ENCODE data around the gene LIPM.

The LIPM gene, protein sequence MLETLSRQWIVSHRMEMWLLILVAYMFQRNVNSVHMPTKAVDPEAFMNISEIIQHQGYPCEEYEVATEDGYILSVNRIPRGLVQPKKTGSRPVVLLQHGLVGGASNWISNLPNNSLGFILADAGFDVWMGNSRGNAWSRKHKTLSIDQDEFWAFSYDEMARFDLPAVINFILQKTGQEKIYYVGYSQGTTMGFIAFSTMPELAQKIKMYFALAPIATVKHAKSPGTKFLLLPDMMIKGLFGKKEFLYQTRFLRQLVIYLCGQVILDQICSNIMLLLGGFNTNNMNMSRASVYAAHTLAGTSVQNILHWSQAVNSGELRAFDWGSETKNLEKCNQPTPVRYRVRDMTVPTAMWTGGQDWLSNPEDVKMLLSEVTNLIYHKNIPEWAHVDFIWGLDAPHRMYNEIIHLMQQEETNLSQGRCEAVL

DNA sequence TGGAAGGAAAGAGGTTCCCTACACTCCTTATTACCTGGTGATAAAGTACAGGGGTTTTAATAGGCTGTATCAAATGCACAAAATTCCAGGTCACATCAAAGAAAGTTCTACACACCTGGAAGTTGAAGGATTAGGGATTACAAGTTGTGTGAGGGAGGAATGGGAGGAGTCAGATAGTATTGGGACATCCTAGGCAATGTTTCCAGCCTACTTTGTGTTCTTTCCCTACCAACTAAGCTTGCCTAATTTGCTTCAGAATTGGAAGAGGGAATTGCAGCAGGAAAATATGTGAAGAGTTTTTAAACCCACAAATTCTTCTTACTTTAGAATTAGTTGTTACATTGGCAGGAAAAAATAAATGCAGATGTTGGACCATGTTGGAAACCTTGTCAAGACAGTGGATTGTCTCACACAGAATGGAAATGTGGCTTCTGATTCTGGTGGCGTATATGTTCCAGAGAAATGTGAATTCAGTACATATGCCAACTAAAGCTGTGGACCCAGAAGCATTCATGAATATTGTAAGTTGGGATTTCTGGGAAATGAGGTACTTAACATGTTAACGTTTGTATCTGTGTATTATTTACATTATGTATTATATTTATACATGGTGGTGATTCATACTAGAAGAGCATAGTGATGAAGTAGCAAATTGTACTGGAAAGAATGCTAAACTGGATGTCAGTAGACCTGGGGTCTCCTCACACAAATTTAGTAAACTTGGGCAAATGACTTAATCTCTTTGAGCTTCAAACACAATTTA, at the start of gene LIPM:
LIPM (plus strand) TSS at position 208 of the 763 bp plus-strand sequence; CDS start at position 375, 167 bp downstream.
- Mint-ChIP-seq H3K27me3 (peaks cover 0 to 10% of the 10 kb centered on the region in 2 donors), H3K4me1 (no peaks in the 10 kb centered on the region), H3K4me3 (no peak within 1 kb of the TSS), H3K27ac (no peak within 1 kb of the TSS), H3K9me3 (no peaks in the 10 kb centered on the region), H3K36me3 (no peaks in the 10 kb centered on the region)
- DNase-seq (no peak), ATAC-seq (replicated peaks) (no peak)

DNA sequence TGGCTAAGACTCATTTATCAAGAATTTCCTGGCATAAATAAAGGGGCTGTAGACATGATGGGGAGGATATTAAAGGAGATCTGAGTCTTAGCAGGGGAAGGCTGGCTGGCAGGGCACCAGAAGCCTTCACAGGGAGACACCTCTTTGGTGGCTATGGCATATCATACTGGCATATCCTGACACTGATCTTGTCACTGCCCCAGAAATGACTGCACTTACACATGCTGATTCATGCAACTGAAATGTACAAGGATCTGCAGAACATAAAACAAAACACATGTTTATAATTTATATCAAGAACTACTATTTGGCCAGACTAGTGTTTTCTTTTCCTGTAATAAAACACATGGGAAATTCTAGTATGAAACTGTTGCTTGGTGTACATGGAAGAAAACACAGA, 48.2 kb upstream of the LIPM start:
- ATAC-seq (replicated peaks) (no peak), DNase-seq (no peak)
- no peak overlapping the region for H3K4me3 Mint-ChIP-seq
- H3K27me3 Mint-ChIP-seq = no peaks in the 10 kb centered on the region
- peaks cover 3 to 6% of the 10 kb centered on the region in 2 donors for H3K4me1 Mint-ChIP-seq
- no peak overlapping the region for H3K27ac Mint-ChIP-seq
- no peaks in the 10 kb centered on the region for H3K36me3 Mint-ChIP-seq
- no peaks in the 10 kb centered on the region for H3K9me3 Mint-ChIP-seq

DNA sequence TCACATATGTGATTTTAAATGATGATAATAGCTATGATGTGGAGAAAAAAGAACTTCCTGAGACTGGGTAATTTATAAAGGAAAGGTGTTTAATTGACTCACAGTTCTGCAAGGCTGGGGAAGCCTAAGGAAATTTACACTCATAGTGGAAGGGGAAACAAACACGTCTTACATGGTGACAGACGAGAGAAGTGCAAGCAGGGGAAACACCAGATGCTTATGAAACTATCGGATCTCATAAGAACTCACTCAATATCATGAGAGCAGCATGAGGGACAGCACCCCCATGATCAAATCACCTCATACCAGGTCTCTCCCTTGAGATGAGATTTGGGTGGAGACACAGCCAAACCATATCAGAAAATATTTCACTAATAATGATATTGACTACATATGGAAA, 46.8 kb upstream of the LIPM start:
- no peaks in the 10 kb centered on the region for H3K9me3 Mint-ChIP-seq
- no peaks in the 10 kb centered on the region for H3K36me3 Mint-ChIP-seq
- H3K27me3 Mint-ChIP-seq = no peaks in the 10 kb centered on the region
- DNase-seq (peak; percentile 15), ATAC-seq (replicated peaks) (peak; percentile 96 to 99)
- H3K27ac Mint-ChIP-seq = no peak overlapping the region
- H3K4me1 Mint-ChIP-seq = peaks cover 7 to 13% of the 10 kb centered on the region in 2 donors
- no peak overlapping the region for H3K4me3 Mint-ChIP-seq

DNA sequence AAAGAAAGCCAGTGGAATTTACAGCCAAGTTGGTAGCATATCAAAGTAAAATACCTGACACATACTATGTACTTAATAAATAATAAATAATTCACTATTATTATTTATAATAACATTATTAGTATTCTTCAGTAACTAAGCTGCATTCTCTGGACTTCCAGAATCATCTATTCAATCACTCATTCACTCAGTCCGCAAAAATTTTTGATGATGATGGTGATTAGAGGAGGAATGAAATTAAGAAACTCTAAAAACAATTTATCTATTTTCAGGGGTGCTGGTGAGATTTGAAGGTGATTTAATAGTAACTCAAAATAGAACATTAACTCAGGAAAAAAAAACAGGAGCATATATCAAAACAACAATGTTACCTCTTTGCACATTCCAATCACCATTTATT, 45.9 kb upstream of the LIPM start:
- Mint-ChIP-seq H3K36me3 (no peaks in the 10 kb centered on the region), H3K27me3 (no peaks in the 10 kb centered on the region), H3K27ac (no peak overlapping the region), H3K4me1 (peaks cover 7 to 13% of the 10 kb centered on the region in 2 donors), H3K9me3 (no peaks in the 10 kb centered on the region), H3K4me3 (no peak overlapping the region)
- DNase-seq = no peak
- no peak for ATAC-seq (replicated peaks)

DNA sequence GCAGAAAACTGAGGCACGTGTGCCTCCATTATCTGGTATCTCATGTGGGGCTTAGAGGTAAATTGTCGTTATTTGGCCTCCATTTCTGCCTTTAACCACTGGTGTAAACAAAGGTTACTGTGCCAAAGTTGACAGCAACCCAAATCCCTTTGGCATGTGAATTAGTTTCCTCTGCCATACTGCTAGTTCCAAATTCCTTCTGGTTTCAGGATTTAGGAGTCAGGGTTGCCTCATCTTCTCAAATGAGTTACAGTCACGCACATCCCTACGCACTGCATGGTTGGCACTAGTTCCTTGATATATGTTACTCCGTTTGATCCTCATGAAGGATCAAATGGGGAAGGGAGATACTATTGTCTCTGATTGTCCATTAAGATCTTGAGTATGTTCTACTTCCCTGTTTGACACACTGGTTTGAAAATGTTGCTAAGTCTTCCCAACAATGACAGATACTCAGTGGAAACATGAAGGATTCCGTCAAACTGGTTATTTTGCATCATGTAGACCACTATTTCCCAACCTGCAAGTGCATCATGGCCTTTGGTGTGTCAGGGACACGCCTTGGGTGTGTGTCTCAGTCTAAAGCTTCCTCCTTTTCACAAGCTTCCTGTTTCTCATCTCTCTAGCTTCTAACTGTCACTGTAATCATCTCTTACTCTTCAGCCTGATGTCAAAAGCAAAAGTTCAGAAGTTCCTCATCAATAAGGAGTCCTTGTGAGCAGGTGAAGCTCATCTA, 43.0 kb upstream of the LIPM start, which contains the start of gene LIPN:
LIPN (plus strand) TSS at position 655 of the 736 bp plus-strand sequence. CDS start 1,386 bp downstream, outside the sequence.
- Mint-ChIP-seq H3K9me3 (no peaks in the 10 kb centered on the region), H3K27me3 (no peaks in the 10 kb centered on the region), H3K4me1 (peaks cover 7 to 13% of the 10 kb centered on the region in 2 donors), H3K27ac (peak within 1 kb of the TSS; percentile 85), H3K4me3 (no peak within 1 kb of the TSS), H3K36me3 (no peaks in the 10 kb centered on the region)
- peak; percentile 50 to 62 for ATAC-seq (replicated peaks)
- no peak for DNase-seq

DNA sequence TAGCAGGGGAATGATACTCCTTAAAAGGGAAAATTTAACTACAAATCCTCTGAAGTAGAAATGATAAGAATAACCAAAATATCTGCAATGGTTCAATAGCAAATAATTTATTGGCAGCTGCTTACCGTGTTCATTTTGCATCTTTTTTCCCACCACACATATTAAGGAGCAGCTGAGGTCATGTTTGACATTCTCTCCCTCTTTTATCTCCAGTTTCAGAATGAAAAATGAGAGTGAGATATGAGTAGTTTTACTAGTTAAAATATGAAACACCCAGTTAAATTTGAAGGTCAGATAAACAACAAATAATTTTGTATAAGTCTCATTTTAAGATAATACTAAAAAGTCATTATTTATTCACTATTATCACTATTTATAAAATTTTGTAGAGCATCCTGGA, 39.6 kb upstream of the LIPM start:
- Mint-ChIP-seq H3K27me3 (no peaks in the 10 kb centered on the region), H3K27ac (no peak overlapping the region), H3K9me3 (no peaks in the 10 kb centered on the region), H3K4me1 (peaks cover 7 to 13% of the 10 kb centered on the region in 2 donors), H3K4me3 (no peak overlapping the region), H3K36me3 (no peaks in the 10 kb centered on the region)
- DNase-seq (no peak), ATAC-seq (replicated peaks) (no peak)

DNA sequence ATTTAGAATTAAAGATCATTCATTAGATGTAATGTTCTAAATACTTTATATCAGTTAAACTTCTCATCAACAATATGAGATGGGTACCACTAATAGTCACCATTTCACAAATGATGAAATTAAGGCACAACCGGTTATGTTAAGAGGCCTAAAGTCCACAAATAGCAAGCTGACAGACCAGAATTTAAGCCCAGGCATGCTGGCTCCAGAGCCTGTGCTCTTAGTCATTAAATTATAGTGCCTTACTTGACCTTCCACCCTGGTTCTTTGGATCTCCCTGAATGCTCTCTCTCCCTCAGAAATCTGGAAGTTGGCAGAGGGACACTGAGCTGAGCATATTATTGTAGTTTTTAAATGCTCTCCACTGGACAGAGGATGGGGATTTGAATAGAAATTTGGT, 39.1 kb upstream of the LIPM start:
- no peaks in the 10 kb centered on the region for H3K36me3 Mint-ChIP-seq
- no peak overlapping the region for H3K4me3 Mint-ChIP-seq
- no peaks in the 10 kb centered on the region for H3K9me3 Mint-ChIP-seq
- peaks cover 8 to 14% of the 10 kb centered on the region in 2 donors for H3K4me1 Mint-ChIP-seq
- ATAC-seq (replicated peaks) (no peak), DNase-seq (no peak)
- no peak overlapping the region for H3K27ac Mint-ChIP-seq
- H3K27me3 Mint-ChIP-seq = no peaks in the 10 kb centered on the region

DNA sequence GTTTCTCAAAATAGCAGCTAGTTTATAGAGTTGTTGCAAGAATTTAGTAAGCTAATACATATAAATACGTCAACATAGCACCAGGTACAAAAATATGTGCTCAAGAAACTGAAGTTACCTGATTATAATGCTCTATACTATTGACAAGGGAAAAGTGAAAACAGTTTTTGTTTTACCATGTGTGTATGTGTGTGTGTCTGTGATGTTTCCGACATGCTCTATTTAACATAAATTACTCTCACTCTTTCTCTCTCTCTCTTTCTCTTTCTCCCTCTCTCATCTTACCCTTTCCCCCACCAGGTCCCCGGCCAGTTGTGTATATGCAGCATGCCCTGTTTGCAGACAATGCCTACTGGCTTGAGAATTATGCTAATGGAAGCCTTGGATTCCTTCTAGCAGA, 38.4 kb upstream of the LIPM start:
- no peaks in the 10 kb centered on the region for H3K36me3 Mint-ChIP-seq
- H3K9me3 Mint-ChIP-seq = no peaks in the 10 kb centered on the region
- ATAC-seq (replicated peaks) (no peak), DNase-seq (no peak)
- peaks cover 8 to 14% of the 10 kb centered on the region in 2 donors for H3K4me1 Mint-ChIP-seq
- H3K4me3 Mint-ChIP-seq = no peak overlapping the region
- H3K27me3 Mint-ChIP-seq = no peaks in the 10 kb centered on the region
- no peak overlapping the region for H3K27ac Mint-ChIP-seq

DNA sequence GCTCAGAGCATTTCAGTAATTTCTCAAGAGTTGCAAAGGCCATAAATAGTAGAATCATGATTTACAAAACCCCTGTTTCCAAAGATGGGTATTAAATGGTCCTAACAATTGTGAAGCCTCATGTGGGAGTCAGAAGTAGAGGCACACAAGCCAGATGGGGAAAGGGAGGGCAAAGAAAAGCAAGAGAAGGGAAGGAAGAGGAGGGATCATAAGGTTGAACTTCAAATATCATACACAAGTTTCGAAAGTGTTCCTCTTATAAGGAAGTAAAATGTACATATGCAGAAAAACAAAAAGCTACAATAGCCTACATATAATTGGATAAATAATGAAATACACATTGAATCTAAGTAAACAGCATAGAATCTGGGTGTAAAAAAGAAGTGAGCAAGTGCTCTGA, 36.7 kb upstream of the LIPM start:
- Mint-ChIP-seq H3K27me3 (no peaks in the 10 kb centered on the region), H3K4me1 (peaks cover 4 to 6% of the 10 kb centered on the region in 2 donors), H3K27ac (no peak overlapping the region), H3K9me3 (no peaks in the 10 kb centered on the region), H3K4me3 (no peak overlapping the region), H3K36me3 (no peaks in the 10 kb centered on the region)
- ATAC-seq (replicated peaks) = no peak
- no peak for DNase-seq

DNA sequence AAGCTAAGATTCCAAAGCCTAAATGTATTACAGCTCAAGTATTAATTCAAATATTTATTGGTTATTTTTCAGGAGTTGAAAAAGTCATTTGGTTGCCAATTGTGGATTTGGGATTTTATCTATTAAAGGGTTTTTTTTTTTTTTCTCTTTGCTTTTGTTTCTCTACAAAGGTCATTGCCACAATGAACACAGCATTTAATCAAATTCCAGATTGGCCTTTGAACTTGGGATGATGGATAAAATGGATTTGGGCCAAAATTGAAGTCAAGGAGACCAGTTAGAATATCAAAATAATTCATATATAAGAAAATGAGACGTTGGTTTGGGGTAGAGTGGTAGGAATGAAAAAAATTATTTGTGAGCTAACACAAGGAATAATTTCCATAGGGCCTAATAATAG, 33.1 kb upstream of the LIPM start:
- H3K36me3 Mint-ChIP-seq = peaks cover 0 to 6% of the 10 kb centered on the region in 2 donors
- H3K9me3 Mint-ChIP-seq = peaks cover 4 to 9% of the 10 kb centered on the region in 2 donors
- no peak overlapping the region for H3K27ac Mint-ChIP-seq
- no peak for DNase-seq
- H3K4me1 Mint-ChIP-seq = peaks cover 4 to 6% of the 10 kb centered on the region in 2 donors
- no peak for ATAC-seq (replicated peaks)
- no peak overlapping the region for H3K4me3 Mint-ChIP-seq
- H3K27me3 Mint-ChIP-seq = peaks cover 0 to 4% of the 10 kb centered on the region in 2 donors

DNA sequence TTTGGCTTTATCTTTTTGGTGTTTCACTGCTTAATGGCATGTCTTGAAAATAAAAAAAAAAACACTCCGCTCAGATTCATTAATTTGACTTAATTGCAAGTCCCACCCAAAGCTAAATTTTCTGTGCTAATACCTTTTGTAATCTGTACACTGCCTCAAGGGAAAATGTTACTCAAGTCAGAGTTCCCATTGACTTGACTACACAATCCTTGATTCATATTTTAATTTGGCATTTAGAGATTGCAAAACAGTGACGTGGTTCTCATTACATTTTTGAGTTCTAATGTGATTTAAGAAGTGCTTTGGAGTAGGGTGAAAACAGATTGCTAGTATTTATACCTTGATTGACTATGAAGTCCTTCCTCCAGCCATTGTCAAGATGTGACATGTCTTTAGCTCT, 21.3 kb upstream of the LIPM start:
- H3K4me1 Mint-ChIP-seq = no peaks in the 10 kb centered on the region
- no peaks in the 10 kb centered on the region for H3K36me3 Mint-ChIP-seq
- ATAC-seq (replicated peaks) = no peak
- no peak for DNase-seq
- no peak overlapping the region for H3K4me3 Mint-ChIP-seq
- H3K27me3 Mint-ChIP-seq = no peaks in the 10 kb centered on the region
- H3K9me3 Mint-ChIP-seq = no peaks in the 10 kb centered on the region
- H3K27ac Mint-ChIP-seq = no peak overlapping the region

DNA sequence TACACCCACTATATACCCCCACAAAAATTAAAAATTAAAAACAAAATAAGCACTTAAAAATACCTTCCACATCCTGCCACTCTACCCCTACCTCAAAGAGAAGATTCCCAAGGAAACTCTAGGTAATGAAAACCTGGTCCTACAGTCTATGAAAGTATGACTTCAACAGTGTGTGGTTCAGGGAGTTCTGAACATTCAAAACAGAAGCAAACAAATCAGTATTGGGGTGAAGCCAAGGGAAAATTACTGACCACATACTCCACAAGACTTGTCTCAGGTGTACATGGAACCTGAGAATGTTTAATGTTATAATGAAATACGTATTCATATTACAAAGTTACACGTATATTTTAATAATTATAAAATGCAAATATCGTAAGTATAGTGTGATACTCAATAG, 20.3 kb upstream of the LIPM start:
- Mint-ChIP-seq H3K36me3 (no peaks in the 10 kb centered on the region), H3K4me3 (no peak overlapping the region), H3K27ac (no peak overlapping the region), H3K27me3 (no peaks in the 10 kb centered on the region), H3K9me3 (no peaks in the 10 kb centered on the region), H3K4me1 (no peaks in the 10 kb centered on the region)
- ATAC-seq (replicated peaks) = no peak
- DNase-seq = no peak

DNA sequence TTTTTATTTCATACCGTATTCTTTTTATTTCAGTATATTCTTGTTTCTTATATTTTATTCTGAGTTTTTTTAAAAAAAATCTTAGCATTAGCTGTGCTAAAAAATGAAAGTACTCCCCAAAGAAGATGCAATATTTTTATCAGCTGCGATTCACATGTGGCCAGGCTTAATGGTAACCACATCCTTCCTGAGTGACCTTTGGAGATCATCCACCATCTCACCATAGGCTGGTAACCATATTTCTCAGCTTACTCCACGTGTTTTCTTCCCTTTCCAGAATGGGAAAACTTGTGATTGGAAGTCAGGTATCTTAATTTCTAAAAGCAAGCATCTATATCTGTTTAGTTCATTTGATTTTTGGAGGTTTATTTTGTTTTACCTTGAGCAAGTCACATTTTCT, 18.8 kb upstream of the LIPM start:
- DNase-seq = no peak
- Mint-ChIP-seq H3K9me3 (no peaks in the 10 kb centered on the region), H3K4me1 (no peaks in the 10 kb centered on the region), H3K4me3 (no peak overlapping the region), H3K27me3 (no peaks in the 10 kb centered on the region), H3K36me3 (no peaks in the 10 kb centered on the region), H3K27ac (no peak overlapping the region)
- no peak for ATAC-seq (replicated peaks)

DNA sequence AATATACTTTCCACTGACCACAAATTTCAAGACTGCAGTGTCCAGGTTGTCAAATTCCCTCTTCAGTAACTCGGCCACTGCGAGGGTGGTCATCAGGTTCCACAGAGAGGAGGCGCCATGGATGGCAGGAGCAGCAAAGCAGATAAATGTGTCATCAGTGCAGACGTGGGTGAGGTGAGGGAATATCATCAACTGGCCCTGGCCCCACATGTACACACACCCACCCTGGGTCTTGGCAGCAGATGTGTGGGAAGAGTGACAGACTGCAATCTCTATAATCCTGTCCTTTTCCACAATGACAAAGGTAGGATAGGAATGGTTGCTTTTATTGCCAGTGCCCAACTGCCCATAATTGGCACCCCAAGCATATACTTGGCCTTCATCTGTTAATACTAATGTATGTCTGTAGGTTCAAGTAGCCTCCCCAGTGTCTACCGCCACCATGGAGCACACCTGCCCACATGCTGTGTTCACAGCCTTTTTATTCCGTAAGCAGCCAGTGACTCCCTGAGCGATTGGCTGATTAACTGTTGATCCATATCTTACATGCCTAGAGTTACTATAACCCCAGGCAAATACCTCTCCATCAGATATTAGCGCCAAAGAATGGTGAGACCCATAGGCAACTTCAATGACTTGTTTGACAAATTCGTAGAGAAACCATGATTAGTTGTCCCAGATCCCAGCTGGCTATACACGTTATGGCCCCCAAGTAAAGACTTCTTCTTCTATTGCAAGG, 16.3 kb upstream of the LIPM start:
- Mint-ChIP-seq H3K9me3 (no peaks in the 10 kb centered on the region), H3K27me3 (no peaks in the 10 kb centered on the region), H3K4me3 (no peak overlapping the region), H3K27ac (no peak overlapping the region), H3K36me3 (no peaks in the 10 kb centered on the region), H3K4me1 (no peaks in the 10 kb centered on the region)
- ATAC-seq (replicated peaks) = no peak
- no peak for DNase-seq
